ENCODE results near the gene RHOBTB3.

GRCh38 chr5:95709967-95710650 lies 21.0 kb upstream of the RHOBTB3 start:
- no peak for TF ChIP-seq EZH2 (IDR thresholded peaks at IDR 0.05; ENCODE audit: insufficient read depth, poor library complexity, severe bottlenecking)
- TF ChIP-seq EZH2phosphoT487 (IDR thresholded peaks at IDR 0.05; ENCODE audit: insufficient read depth, low read depth) = no peak
